A549 treated with AZD2906 at 1 μM for 4 hours (cell line): Measurements from ENCODE around the gene KLHL26. TPM values are rescaled to one million over a fixed set of nuclear protein-coding genes. Genes with fewer than 3 reads are reported as not detected.

Source experiments
- total RNA-seq: library from RNA; stranded (reverse); fragments of 200-300 nt; extraction: Qiagen RNA extraction; gene quantifications from 5 replicates; pipeline ENCODE4 v1.2.3, GENCODE V29; 2022

The KLHL26 gene
- total RNA-seq, result 3.7 to 5.9 TPM (median 5.4 TPM) in 5 replicates

DNA sequence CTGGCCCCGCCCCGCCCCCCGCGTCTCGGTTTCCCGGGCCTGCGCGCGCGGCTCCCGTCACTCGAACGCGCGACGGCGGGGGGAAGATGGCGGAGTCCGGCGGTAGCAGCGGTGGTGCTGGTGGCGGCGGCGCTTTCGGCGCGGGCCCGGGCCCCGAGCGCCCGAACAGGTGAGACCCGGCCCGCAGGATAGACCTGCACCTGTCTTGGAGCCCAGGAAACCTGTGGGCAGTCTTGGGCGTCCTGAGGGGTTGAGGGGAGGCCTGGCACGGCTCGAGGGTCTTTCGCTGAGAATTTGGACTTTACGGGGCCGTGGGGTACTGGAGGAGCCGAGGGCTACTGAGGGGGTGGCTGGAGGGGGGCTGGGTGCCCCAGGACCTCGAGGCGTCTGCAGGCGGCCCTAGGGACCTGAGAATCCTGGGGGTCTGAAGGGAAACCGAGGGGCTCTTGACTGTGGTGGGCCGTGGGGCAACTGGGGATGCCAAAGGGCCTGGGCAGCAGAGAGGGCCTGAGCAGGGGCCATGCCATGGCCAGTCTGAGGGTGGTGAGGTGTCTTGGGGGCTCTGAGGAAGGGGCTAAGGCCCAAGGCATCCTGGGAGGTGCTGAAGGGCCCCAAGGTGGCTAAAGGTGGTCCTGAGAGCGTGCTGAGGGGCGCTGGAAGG lies at the start of gene KLHL26:
KLHL26 (plus strand) TSS at position 60 of the 661 bp plus-strand sequence; CDS start at position 87, 27 bp downstream.

DNA sequence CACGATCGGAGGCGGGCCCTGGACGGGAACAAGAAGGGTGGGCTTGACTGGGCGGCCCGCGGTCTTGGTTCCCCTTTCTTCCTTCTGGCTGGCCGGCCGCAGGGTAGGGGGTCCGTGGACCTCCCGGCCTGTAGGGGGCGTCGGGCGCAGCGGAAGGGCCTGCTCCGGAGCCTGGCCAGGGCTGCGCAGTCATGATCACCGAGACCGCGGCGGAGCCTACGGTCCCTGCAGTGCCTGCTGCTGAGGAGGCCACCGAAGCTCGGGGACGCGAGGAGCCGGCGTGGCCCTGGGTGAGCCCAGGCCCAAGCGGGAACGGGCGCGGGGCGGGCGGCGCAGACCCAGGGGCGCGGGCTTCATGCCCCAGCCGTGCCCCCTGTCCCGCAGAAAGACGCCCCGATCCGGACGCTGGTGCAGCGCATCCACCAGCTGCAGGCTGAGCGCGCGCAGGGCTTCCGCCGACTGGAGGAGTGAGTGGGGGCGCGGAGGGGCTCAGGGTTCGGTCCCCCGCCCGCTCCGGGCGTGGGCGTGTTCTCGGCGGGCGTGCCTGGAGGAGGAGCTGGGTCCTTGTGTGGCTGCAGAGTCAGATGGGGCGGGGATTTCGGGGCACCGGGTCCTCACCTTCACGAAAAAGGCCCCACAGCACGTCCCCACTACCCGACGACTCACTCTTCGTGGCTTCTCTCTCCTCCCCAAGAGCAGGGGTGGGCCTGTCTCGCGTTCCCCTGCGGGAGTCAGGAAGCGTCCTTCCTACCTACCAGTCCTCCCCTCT lies 48.0 kb upstream of the KLHL26 start, which contains the start of gene REX1BD:
REX1BD (plus strand) TSS at position 188 of the 769 bp plus-strand sequence; CDS start at position 192, 4 bp downstream.

GRCh38 chr19:18606281-18607225 lies 30.3 kb upstream of the KLHL26 start, which contains the start of gene CRLF1:
CRLF1 (minus strand) TSS chr19:18606799; CDS start chr19:18606656, 143 bp downstream.

GRCh38 chr19:18612772-18613588 lies 23.8 kb upstream of the KLHL26 start, which contains the start of gene TMEM59L:
TMEM59L (plus strand) TSS chr19:18612870; CDS start chr19:18612959, 89 bp downstream.

GRCh38 chr19:18683109-18683957 lies 46.5 kb downstream of the KLHL26 start, which contains the start of gene CRTC1:
CRTC1 (plus strand) TSS chr19:18683680; CDS start chr19:18683703, 23 bp downstream.

Other genes starting within 250 kb of the KLHL26 start
- 0.06 TPM in 1 of 5 replicates, not detected in the others for gene LRRC25, start 239.4 kb upstream of the KLHL26 start, total RNA-seq
- gene SSBP4, start 217.6 kb upstream of the KLHL26 start, total RNA-seq, result 37.8 to 50.9 TPM (median 47.3 TPM) in 5 replicates
- 26.7 to 47.4 TPM (median 41.5 TPM) in 5 replicates for gene ISYNA1, start 198.9 kb upstream of the KLHL26 start, total RNA-seq
- gene ELL, start 115.0 kb upstream of the KLHL26 start, total RNA-seq, result 4.7 to 6.5 TPM (median 5.8 TPM) in 5 replicates
- gene FKBP8, start 93.5 kb upstream of the KLHL26 start, total RNA-seq, result 131 to 157 TPM (median 154 TPM) in 5 replicates
- 82.7 to 107 TPM (median 102 TPM) in 5 replicates for gene KXD1, start 79.2 kb upstream of the KLHL26 start, total RNA-seq
- gene UBA52, start 65.2 kb upstream of the KLHL26 start, total RNA-seq, result 983 to 1,214 TPM (median 1,180 TPM) in 5 replicates
- 38.4 to 61.9 TPM (median 59.3 TPM) in 5 replicates for gene REX1BD, start 48.2 kb upstream of the KLHL26 start, total RNA-seq
- gene CRLF1, start 30.2 kb upstream of the KLHL26 start, total RNA-seq, result 5.3 to 11.4 TPM (median 10.2 TPM) in 5 replicates
- 4.3 to 7.0 TPM (median 6.3 TPM) in 5 replicates for gene TMEM59L, start 24.2 kb upstream of the KLHL26 start, total RNA-seq
- 3.1 to 5.6 TPM (median 4.8 TPM) in 5 replicates for gene CRTC1, start 46.7 kb downstream of the KLHL26 start, total RNA-seq
- gene COMP, start 154.3 kb downstream of the KLHL26 start, total RNA-seq, result 0.18 to 0.39 TPM (median 0.24 TPM) in 5 replicates
- 36.1 to 43.5 TPM (median 42.0 TPM) in 5 replicates for gene UPF1, start 194.9 kb downstream of the KLHL26 start, total RNA-seq